Prostate gland (tissue), 2 donors: ENCODE results near the gene KIF7.

Source experiments
- CTCF ChIP-seq, 4 experiments: fragments of 200-600 bp in 2 of 4; fragments of 450-650 bp in 2 of 4; sonication (generic) in 2 of 4; IDR thresholded peaks; 1 replicate in 3 of 4; 2 replicates in 1 of 4; pipeline ENCODE4 v1.5.1; 2016 to 2019; ENCODE audit warnings: antibody characterized with exemption in 4 of 4, mild to moderate bottlenecking in 2 of 4, moderate library complexity in 2 of 4
- POLR2AphosphoS5 ChIP-seq: sonication (generic); formaldehyde crosslinking; IDR thresholded peaks from one replicate; pipeline ENCODE4 v1.6.1; 2017; ENCODE audit warnings: antibody characterized with exemption

- TF ChIP-seq CTCF (IDR thresholded peaks at IDR 0.05) (no peak), POLR2AphosphoS5 (no peak)
These were observed 38.4 kb upstream of the KIF7 start for GRCh38 chr15:89693696-89694095.
